GOT3 (cell line): Measurements from ENCODE around the gene FBXL22.
A peak's percentile ranks its signal among the peaks of the same experiment; 100 is the strongest.

Experiments
- DNase-seq: peaks from one replicate; lab custom pipeline; 2025; ENCODE audit warnings: mixed read lengths; lab: John Stamatoyannopoulos, UW

Gene FBXL22

DNA sequence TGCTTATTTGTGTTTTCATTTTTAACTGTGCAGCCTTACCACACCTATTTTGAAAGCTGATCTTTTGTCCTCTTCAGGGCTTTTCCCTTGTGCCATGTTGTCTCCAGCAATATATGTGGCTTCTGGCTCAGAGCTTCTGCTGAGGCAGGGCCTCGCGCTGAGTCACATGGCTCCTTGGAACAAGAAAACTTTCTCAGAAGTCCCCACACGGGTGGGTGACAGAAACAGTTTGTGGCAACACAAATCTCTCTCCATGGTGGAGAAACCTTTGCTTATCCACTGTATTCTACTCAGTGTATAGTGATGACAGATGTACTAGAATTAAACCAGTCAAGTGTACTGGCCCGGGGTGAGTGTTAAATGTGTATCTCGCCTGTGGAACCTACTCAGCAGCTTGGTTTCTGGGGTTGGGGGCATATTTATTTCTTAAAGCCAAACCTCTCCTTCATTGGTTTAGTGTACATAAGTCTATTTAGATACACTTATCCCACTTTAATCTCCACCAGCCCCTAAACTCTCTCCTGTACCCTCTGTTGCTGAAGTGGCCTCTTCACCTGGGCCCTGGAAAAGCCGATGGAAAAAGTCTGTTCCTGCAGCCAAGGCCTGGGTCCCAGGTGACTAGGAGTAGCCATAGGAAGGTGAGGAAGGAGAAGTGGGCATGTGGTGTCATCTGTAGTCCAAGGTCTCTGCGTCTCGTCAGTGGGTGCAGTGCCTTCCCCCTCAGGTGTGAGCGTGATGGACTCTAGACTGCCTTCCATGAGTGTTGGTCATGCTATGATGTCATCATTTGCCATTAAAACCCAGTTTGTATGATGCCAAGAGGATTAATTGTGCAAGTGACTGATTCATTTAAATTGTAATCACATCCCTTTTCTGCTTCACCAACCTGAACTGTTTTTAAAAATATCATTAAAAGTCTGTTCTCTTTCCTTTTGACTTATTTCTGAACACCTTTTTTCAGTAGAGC lies 3.2 kb upstream of the FBXL22 start:
- DNase-seq: no peak

DNA sequence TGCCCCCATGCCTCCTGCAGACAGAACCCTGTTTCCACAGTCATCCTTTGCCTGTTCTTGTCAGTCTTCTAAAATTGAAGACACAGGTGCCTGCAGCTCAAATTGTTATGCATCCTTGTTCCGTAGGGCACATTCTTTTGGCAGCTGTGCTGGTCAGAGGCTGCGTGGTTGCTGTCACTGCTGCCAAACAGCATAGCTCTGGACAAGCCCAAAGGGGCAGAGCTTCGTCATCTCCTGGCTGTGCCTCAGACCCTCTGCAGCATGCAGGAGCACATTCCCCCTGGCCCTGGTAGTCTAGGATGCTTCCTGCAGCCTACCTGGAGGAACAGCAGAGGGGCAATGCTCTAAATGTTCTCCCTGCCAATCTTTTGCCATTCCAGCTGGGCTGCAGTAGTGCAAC lies 2.1 kb upstream of the FBXL22 start:
- no peak for DNase-seq

DNA sequence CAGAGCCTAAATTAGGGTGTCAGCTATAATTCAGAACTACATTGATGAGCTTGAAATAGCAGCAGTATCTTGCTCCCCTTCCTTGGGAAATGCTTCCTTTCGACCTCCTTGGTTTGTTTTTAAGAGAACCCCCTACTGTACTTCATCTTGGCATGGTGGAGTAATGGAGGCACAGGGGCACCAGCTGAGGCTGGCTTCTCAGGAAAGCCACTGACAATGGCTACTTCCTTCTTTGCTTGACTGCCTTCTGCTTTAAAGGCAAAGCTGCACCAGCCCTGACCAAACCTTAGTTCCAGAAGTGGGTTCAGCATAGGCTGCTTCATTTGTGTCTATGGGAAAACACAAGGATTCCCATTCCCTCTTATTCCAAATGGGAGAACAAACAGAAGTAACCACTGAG lies 1.5 kb upstream of the FBXL22 start:
- DNase-seq: no peak

DNA sequence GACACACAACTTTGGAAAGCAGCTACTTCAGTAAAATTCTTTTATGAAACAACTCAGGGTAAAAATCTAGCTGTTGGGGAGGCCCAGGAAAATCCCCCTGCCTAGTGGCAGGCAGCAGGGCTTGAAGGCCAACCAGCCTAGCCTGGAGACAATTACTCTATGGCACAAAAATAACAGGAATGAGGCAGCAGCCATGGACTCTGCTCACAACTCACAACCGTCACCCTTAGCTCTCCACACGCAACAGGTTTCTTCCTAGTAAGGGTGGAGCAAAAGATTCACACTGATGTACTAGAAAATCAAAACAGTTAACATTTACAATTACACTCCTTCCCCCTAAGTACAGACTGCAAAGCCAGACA lies 530 bp upstream of the FBXL22 start:
- DNase-seq: no peak

DNA sequence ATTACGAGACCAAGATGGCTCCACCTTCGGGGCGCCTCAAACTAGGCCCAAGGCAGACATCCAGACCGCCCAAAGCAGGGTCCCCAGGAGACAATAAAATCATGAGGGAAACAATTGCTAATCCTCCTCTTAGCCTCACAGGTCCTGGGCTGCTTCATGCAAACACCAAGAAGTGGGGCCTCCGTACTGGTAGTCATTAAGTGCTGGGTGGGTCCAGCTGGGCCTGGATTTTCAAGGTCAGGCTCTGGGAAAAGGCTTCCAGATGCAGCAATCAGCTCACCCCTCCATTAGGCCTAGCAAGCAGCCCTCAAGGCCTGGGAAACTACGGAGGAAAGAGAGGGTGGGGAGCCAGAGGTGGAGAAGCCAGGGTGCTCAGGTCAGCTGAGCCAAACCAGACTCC lies 634 bp downstream of the FBXL22 start:
- no peak for DNase-seq

DNA sequence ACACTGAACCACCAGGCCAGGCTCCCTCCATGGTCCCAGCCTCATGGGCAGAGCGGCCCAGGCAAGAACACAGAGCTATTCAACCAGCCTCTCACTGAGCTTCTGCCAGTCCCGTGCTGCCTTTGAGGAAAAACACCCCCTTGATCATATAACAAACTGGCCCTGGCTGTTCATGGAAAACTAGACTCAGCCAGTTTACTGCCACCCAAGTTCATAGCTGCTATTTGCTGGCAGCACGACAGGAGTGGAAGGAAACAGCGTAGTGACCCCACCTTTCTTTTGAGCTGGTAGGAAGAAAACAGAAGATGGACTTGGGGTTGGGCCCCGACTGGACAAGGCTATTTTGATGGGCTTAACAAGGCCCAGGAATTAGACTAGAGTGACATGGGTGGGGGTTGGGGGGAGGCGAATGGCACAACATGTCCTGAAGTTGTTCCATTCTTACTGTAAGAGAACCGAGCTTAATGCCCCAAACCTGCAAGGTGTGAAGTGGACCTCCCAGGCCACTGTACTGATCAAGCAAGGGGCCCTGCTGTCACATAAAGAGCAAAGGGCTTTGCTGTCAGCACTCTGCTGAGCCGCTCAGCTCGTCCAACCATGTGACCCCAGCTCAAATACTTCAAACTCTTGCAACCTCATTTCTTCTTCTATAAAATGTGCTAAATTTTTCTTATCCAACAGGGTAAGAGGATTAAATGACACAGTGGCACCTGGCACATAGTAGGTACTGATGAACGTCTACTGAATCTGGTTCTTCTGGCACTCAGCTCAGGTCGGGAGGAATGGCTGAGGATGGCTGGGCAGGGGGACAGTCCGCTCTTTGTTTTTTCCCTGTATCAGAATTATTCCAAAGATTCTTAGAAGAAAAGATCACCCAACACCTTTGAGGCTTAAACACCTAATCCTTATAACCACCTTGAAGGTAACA lies 1.6 kb downstream of the FBXL22 start:
- no peak for DNase-seq

DNA sequence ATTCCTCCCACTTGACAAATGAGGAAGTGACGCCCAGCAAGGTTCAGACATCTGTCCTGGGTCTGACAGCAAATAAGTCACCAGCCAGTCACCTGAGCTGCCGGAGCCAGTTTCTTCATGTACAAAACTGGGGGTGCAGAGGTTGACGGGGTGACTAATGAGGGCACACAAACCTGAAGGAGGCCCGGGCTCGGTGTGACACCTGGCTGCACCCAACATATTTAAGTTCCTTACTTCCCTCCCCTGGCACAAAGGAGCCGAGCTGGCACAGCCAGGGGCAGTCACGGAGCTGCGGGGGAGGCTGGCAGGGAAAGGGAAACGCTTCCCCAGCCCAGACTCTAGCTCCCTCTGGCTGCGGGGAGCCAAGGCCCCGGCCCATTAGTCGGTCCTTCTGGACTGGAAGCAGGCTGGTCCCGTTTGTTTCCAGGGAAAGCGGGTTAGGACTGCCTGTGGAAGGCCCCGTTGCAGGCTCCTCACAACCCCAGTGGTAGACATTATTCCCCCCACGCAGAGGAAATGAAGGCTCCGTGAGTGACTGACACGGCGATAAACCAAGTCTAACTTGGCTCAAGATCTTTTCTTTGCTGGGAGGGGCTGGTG lies 2.3 kb downstream of the FBXL22 start:
- peak; percentile 25 for DNase-seq

DNA sequence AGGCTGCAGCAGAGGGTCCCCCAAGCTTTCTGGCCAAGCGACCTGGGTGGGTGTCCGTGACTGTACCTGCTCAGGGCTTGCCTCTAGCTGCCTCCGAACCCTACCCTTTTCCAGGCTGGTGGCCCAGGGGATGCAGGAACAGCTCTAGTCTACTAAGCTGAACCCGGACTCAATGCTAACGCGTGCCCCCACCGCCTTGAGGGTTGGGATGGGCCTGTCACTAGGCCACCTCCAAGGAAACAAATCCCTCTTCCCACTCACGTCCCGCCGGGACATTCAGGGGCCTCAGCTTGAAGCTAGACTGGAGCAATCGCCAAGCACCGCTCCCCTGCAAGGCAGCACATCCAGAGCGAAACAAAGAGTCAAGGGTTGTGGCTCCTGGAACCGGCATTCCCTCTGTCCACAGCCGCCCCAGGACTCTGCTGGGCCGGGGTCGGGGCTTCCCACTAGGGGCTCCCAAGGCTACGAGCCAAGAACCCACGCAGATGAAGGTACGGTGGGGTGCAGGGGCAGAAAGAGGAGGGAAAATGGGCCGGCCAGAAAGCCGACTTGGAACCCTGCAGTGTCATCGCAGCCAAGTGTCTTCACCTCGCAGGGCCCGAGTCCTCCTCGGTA lies 2.9 kb downstream of the FBXL22 start:
- DNase-seq: no peak

DNA sequence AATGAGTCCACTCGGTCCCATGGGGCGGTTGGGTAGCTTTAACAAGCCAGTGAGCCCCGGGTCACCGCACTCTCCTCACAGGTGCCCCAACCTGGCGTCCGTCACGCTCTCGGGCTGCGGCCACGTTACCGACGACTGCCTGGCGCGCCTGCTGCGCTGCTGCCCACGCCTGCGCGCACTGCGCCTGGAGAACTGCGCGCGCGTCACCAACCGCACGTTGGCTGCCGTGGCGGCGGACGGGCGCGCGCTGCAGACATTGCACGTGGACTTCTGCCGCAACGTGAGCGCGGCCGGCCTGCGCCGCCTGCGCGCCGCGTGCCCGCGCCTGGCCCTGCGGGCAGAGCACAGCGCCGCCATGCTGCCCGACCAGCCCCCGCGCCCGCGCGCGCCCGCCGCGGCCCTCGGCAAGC lies 3.4 kb downstream of the FBXL22 start:
- peak; percentile 71 for DNase-seq

DNA sequence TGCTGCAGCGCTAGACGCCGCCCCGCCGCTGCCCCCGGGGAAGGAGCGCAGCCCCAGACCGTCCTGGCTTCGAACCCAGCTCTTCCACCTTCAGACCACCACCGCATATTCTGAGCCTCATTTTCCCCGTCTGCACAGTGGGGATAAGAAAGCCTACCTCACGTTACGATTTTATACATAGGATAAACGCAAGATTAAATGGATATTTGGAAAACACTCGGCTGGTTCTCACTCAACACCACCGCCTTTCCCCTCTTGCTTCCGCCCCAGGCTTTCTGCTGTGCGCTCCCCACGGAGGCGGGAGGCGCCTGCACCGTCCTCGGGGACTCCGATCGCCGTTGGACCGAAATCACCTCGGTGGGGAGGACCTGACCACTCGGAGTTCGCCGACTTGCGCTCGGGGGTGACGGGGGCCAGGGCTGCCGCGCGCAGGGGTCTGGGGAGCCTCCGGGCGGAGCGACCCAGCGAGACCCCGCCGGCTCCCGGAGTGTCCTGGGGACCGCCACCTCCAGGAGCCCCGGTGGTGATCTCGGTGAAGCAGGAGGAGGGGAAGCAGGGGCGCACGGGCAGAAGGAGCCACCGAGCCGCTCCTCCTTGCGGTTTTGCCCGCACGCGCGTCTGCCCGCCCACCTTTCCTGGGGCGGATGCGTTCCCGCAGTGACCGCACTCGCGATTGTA lies 4.0 kb downstream of the FBXL22 start:
- no peak for DNase-seq

DNA sequence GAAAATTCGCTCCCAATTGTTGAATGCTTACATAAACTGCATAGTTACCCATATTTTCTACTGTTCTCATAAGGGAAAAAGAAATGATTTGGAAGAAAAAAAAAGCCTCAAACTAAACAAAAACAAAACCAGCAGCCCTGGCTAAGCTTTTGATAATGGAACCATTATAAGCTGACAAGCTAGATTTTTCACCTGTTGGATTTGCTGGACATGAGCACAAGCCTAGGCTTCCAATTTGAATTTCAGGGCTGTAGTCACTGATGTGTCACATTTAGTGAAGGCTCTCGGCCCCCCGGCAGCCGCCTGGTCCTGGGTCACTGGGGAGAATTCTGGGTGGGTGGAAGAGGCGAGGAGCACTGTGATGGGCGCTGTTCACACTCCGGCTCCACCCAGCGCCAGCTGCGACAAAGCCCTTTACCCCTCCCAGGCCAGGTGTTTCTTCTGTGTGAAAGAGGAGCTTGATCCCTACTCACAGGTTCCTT lies 4.6 kb downstream of the FBXL22 start:
- no peak for DNase-seq

DNA sequence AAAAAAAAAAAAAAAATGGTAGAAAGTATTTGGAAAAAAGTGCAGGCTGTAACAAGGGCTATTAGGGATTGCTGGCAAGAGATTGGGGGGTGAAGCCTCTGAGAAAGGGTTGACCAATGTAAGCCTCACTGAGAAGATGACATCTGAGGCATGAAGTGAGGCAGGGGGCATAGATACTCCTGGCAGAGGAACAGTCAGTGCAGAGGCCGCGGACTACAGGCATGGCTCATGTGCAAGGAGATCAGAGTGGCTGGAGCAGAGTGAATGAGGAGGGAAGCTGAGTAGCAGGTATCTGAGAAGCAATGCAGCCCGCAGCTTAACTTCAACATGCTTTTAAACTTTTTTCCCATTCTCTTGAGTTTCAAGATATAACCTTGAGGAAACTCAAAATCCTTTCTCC lies 5.4 kb downstream of the FBXL22 start:
- no peak for DNase-seq

DNA sequence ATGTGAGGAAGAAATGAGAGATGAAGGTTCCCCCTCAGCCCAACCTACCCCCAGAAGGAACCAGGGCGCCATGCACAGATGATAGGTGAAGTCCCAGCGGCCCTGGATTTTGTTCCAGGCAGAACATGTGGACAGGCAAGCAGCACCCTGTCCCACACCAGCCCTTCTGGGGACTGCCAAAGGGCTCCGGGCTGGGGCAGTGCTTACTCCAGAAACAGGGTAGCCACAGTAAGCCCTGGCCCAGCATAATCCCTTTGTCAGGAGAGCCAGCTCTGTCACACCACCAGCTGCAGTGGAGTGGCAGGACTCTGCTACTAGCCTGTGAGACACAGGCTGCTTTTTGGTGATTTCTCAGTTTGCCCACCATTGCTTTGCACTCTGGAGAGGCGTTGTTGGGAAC lies 6.3 kb downstream of the FBXL22 start:
- no peak for DNase-seq

DNA sequence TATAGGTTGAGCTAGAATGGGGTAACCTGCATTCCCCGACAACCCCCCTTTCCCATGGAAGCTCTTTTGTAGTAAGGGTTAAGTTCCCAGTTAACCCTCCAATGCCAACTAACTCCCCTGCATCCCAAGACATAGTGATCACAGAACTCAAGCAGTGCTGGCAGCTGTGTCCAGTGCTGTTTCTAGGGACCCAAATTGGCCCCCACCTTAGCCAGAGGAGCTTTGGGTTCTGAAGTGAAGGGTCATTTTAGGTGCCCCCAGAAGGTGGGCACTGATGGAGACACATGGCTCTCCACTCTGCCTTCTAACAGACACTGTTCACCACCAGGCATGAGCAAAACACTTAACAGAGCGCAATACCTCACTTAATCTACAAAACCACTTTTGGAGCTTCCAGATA lies 7.1 kb downstream of the FBXL22 start:
- DNase-seq: no peak

DNA sequence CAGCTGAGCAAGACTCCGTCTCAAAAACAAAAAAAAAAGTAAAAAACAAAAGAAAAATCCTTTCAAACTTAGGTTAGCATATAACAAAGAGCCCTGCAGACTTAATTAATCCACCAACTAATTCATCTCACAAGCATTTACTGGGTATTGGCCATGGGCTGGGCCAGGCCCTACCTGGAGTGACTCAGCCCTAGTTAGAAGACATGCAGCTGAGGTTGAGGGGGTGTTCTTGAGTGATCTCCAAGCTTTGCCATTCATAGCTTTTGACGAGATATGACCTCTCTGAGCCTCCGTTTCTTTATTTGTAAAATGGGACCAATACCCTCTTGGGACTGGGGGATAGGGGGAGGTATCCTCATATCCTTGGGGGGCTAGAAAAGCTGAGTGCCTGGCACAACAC lies 7.8 kb downstream of the FBXL22 start:
- no peak for DNase-seq

DNA sequence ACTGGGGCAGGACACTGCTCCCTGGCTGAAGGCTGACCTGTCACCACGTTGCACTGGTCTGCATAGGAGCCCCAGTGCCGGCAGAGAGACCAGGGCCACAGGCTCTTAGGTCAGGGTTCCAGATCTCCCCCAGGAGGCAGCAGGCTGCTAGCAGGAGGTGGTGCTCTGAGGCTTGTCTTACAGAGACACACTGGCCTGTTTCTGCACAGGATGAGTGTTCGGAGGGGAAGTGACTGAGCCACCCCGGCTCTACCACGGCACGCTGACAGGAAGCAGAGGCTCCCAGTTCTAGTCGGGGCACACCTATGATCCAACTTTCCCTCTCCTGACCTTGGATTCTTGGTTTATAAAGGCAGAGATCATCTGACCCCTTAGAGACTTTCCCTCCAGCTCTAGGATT lies 8.6 kb downstream of the FBXL22 start:
- DNase-seq: no peak

DNA sequence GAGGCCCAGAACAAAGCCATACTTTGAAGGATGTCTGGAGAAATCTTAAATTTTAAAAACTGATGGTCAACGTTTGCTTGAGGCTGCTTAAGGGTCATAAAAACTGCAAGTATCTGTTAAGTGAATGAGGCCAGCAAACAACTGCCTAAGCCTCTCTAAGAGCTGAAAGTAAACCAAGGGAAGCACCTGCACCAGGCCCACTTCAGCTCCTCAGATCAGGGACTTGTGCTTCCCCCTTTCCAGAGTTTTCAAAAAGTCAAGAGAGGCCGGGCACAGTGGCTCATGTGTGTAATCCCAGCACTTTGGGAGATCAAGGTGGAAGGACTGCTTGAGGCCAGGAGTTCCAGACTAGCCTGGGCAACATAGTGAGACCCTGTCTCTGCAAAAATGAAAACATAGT lies 9.1 kb downstream of the FBXL22 start:
- DNase-seq: no peak

DNA sequence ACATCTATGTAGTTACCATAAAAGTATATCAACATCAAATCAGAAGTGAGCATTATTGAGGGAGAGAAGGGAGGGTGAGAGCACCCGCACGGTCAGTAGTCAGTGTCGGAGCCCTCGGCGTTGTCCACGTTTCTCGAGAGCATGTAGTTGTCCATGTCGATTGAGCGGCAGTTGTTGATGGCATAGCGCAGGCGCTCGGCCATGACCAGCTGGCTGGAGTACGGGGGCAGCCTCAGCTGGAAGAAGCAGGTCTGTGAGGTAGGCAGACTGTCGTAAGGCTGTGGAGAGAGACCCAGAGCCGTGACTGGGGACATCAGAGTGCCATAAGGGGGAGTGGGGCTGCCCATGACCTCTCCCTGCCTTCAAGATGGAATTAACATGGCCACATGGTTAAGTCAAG lies 11.8 kb downstream of the FBXL22 start:
- DNase-seq: no peak

DNA sequence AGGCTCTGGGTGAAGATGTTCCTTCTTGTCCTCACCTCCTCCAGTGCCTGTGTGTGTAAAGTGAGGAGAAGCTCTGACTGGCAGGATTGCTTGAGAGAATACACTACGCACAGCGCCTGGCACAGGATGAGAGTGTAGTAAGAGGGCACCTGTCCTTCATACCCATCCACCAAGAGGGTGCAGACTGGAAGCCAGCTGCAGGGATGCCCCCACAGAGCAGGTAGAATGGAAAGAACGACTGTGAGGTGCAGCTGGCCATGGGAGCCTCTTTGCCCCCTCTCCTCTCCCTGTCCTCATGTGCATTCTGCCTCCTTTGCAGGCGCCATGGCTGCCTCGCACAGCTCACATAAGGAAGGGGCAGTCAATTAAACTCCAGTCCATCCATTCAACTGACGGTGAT lies 12.3 kb downstream of the FBXL22 start:
- DNase-seq: no peak

DNA sequence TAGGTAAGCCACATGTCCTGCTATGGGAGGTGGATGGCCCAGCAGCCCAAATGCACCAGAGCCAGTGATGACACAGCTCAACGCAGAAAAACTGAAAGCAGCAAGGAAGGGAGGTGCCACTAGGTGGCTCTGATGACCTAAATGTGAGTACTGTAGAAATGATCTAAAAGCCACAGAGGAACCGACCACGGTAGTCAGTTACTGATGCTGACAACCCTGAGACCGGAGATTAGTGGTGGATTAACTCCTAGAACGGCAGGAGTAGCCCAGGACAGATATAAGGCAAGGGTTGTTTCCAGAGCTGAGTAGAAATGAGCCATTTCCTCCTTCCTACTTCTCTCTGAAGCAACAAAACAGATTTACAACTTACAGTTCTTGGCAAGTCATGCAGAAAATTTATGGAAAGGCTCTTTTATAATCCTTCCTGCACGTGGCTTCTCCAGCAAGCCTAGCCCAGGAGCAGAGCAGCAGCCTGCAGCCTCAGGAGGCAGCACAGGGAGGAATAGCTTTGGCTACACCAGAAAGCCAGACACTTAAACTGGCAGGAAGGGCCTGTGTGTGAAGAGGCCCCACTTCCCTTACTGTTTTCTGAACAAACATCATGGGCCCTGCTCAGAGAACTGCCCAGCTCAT lies 13.1 kb downstream of the FBXL22 start:
- no peak for DNase-seq

DNA sequence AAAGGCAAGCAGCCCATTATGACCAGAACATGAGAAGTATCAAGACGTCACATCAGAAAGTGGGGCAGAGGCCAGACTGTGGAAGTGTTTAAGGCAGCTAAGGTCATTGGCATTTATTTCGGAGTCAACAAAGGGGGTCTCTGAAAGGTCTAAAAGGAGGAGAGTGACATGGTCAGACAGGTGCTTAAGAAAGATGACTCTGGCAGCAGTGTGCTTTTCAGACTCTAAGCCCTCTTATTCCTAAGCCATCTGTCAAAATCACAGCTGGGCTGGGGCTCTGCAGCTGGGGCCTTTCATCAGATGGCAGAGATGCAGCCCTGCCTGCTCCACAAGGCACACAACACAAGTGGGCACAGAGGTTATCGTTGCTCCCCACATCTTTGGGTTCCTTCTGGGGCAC lies 14.0 kb downstream of the FBXL22 start:
- no peak for DNase-seq
